HG03575 (cell line): ENCODE measurements around the gene SLC25A1.
"Not testable (repeated sequence)": the region's sequence is repeated elsewhere in the genome, so short reads cannot be mapped to it uniquely, and the experiment has no call there.

Source experiments
- ATAC-seq: cut with Tn5 transposase; IDR thresholded peaks from one replicate; pipeline ENCODE4 v1.9.1; 2021; ENCODE audit not compliant: unreplicated experiment, insufficient number of reproducible peaks, low FRiP score; ENCODE audit errors: extremely low read depth

The SLC25A1 gene

DNA sequence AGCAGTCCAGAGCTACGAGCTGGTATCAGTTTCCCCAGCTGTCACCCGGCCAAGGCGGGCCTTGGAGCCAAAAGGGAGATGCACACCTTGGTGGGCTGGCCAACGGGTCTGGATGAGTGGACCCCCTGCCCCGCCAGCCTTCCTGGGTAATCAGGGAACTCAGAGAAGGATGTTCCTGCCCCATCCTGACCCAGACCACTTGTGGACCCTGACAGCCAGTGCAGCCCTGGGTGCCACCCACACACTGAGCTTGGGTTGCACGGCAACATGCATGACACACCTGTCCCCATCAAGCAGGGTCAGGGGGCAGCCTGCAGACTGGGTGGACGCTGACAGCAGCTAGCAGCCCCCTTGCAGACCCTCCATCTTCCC, 8.6 kb downstream of the SLC25A1 start:
- ATAC-seq = no peak

DNA sequence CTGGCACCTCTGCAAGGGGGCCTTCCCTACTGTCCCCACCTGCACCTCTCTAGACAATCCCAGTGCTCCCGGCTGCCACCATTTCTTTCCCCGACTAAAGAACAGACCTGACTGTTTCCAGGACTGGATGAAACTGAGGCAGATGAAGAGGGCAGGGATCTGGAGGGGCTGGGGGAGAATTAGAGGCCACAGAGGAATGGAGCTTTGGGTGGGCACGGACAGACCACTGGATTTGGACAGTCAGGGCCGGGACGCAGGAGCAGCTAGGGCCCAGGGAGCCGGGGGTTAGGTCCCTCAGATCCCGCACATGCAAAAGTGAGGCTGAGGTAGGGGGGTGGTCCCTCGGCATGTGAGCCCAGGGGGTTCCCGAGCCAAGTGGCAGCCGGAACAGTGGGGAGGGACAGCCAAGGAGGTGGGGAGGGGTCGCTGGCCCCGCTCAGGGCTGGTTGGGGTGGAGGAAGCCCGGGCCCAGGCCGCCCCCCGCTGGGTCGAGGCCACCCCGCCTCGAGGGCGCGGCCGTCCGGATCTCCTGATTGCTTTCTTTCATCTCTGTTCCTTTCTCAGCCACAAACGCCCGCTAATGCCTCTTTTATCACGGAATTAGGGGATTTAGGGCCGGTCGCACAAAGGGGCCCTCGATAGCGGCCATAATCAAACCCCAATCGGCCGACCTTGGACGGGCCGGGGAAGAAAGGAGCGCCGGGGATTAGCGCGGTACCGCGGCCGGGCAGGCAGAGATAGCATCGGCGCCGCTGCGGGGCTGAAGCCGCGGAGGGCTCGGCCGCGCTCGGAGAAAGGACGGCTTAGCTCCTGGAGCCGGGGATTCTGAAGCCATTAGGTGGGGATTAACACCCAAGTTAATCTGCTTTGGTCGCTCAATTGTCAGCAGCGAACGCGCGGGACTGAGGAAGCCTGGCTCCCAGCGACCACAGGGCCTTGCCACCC, 9.3 kb downstream of the SLC25A1 start:
- no peak for ATAC-seq

DNA sequence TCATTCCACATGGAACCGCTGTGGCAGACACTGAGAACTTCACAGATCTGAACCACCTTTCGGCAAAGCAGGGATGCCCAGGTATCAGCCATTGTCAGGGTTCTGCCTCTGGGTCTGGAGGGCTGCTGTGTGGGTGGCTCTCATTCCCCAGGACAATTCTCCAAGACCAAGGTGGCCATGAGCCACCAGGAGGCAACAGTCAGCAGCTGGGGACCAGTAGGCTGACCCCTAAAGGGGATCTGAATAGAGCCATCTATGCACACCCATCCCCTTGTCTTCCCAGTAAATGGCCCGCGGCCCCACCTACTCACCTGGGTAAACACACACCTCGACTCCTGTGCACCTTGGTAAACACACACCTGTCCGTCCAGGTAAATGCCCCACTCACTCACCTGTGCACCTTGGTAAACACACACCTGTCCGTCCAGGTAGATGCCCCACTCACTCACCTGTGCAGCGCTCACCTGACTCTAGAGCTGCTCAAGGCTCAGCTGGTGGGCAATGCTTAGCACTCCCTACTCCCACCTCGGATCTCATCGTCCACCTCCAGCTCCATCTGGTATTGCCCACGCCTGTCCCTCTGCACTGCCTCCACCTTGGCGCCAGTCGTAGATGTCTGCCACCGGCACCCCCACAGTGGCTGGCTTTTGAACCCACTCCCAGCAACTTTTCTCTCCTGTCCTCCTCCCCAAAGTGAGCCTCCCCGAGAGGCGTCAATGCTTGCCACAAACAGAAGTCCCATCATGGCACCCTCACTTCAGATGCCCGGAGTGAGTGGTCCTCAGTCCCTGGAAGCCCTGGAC, 10.2 kb downstream of the SLC25A1 start:
- no peak for ATAC-seq

DNA sequence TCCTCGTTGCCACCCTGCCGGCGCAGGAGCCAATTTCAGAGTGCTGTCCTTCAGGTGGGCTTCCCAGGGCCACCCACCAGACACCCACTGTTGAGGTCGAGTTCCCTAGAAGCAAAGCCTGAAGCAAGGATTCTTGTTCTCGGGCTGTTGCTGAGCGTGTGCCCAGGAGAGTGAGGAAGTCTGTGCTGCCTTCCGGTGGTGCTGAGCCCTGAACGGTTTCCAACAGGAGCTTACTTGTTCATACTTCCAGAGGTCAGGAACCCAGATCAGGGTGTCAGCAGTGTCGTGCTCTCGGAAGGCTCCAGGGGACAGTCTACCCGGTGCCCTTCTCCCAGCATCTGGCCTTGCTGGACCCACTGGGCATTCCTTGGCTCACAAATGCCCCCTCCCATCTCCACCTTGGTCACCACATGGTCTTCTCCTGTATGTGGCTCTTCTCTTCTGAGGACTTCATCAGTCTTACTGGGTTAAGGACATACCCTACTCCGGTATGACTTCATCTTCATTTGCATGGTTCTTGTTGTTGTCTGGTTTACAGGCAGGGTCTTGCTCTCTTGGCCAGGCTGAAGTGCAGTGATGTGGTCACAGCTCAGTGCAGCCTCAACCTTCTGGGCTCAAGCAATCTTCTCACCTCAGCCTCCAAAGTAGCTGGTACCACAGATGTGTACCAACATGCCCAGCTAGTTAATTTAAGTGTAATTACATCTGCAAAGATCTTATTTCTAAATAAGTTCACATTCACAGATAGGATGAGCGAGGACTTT, 11.2 kb downstream of the SLC25A1 start:
- ATAC-seq = no peak

DNA sequence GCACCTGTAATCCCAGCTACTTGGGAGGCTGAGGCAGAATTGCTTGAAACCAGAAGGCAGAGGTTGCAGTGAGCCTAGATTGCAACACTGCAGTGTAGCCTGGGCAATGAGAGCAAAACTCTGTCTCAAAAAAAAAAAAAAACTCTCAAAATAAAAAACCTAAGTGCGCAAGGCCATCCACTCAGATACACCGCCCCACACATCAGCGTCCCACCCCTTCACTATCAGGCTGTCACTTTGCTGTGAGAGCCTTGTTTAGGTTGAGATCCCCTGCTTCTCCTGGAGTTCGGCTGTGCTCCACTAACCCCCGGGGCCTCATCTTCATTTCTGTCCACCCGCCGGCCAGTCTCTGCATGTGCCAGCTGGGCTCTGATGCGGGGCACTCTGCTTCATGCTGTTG, 12.1 kb downstream of the SLC25A1 start:
- ATAC-seq = no peak

DNA sequence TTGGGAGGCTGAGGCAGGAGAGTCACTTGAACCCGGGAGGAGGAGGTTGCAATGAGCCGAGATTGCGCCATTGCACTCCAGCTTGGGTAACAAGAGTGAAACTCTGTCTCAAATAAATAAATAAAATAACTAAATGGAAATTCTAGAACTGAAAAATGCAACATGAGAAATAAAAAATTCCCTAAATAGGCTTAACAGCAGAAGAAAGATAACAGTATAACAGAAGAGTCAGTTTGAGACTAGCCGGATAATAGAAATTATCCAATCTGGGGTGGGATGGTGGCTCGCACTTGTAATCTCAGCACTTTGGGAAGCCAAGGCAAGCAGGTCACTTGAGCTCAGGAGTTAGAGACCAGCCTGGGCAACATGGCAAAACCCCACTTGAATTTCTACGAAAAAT, 14.1 kb downstream of the SLC25A1 start:
- no peak for ATAC-seq

DNA sequence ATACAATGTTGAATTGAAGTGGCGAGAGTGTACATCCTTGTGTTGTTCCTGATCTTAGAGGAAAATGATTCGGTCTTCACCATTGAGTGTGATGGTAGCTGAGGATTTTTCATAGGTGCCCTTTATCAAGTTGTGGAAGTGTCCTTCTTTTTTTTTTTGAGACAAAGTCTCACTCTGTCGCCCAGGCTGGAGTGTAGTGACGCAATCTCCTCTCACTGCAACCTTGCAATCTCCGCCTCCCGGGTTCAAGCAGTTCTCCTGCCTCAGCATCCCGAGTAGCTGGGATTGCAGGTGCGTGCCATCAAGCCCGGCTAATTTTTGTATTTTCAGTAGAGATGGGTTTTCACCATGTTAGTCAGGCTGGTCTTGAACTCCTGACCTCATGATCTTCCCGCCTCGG, 19.9 kb downstream of the SLC25A1 start:
- ATAC-seq = not testable (repeated sequence)

DNA sequence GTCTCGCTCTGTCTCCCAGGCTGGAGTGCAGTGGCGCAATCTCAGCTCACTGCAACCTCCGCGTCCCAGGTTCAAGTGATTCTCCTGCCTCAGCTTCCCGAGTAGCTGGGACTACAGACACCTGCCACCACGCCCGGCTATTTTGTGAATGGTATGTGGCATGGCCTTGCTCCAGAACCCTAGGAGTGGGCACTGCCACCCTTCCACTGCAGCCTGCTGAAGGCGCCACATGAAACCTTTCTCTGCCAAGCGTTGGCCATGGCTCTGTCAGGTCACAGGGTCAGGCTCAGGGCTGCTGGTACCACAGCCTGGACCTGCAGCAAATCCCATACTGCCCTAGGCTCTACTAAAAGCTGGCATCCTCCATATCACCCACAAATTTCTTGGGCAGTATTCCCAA, 22.4 kb downstream of the SLC25A1 start:
- ATAC-seq = not testable (repeated sequence)

DNA sequence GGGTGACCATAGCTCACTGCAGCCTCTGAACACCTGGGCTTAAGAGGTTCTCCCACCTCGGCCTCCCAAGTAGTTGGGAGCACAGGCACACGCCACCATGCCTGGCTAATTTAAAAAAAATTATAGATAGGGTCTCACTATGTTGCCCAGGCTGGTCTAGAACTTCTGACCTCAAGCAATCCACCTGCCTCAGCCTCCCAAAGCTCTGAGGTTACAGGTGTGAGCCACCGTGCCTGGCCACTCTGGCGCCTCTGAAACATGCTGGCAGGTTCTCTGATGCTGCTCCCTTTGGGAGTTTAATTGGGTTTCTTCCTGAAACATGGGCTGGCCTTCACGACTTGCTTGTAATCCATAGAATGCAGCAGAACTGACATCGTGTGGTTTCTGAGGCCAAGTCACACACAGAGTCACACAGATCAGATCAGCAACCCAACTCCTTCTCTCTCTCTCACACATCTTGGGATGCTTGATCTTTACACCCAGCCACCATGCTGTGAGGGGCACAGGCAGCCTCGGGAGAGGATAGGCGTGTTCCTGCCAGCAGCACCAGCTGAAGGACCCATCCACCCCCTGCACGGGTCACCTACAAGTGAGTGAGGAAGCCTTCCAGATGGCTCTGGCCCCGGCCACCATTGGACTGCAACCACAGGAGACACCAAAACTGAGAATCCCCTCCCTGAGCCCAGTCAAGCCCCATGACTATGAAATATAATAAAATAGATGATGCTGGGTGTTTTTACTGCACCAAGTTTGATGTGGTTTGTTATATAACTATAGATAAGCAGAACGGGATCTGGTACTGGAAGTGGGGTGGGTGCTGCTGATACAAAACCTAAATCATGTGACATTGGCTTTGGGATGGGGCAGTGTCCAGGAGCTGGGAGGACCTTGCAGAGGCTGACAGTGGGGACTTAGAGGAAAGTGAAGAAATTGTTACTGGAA, 25.3 kb downstream of the SLC25A1 start:
- ATAC-seq = no peak

DNA sequence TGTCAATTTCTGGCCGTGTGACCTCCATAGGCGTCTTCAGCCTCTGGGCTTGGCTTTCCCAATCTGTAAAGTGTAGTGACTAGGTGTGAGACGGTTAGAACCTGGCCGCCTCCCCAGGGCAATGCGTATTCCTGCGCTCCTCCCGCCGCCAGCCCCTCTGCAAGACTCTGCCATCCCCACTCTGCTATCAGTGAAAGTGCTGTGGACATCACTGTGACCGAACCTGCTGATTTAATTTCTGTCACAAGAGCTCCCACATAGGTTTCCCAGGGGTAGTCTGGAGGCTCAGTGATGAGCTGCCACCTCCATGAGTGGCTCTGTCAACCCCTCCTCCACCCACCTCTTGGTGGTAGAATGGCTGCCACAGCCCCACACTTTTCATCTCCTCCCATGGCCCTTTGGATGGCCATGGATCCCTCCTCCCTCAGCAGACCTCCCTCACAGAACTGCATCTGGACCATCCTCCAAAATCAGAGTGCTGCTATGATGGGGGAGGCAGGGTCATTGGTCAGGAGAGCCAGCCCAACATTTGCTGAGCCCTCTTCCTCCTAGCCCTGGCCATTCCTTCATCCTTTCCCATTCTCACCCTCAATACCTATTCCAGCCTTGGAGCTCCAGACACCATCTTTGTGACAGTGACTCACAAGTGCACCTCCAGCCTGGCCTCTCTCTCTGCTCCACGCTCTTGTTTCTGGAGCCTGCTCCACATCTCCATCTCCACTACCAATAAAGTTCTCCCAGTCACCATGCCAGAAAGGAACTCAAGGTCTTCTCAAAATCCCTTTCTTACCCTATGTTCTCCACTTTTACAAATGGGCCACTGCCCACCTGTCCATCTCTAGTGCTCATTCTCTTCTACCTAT, 27.0 kb downstream of the SLC25A1 start:
- ATAC-seq = no peak

DNA sequence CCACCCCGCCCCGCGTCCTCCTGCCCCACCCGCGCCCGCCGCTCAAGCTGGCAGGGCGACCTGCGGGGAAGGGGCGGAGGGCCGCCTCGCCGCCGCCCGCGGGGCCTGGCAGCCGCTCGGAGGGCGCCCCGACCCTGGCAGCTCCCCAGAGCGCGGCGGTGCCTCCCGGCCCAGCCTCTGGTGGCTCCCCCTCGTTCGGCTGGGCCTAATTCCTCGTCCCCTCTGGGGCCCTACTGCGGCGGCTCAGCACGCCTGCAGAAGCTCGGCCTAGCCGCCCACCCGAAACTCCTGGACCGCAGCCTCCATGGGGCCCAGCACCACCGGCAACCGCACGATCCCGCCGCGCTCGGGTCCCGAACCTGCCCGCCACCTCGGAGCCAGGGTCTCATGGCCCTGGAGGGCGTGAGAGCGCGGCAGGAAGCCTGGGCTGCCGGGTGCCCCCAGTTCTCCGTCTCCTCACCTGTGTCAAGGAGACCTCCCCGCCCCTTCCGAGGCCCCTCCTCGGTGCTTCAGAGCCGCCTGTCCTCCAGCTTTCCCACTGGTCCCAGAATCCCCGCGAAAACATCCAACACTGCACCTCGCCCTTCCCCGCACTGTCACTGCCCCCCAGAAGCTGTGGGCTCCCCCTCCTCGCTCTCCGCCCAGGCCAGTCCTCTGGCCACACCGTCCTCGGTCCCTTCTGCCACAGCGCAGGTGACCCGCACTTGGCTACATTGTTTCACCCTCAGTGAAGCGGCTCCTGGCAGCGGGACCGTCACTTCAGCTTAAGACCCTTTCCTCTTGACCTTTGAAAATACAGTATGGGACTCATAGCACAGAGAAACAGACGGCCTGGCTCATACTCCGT, 27.8 kb downstream of the SLC25A1 start:
- no peak for ATAC-seq

DNA sequence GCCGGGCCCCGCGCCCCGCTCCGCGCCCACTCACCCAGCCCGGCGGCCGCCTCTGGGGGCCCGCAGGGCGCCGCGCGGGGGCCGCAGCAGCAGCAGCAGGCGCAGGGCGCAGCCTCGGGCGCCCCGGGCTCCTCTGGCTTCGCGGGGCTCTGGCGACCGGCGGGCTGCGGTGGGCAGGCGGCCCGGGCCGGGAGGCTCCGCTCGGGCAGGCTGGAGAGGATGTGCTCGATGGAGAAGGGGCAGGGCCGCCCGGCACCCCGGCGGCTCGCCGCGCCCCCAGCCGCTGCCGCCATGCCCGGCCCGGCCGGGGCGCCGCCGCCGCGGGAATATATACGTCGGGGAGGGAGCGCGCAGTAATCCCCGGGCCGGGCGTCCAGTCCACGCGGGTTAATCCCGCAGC, 28.5 kb downstream of the SLC25A1 start, which contains the start of gene GSC2:
Gene GSC2, minus strand, starts transcription at position 302 of the 400 bp plus-strand sequence. Its CDS starts 9 bp downstream, at position 293.
- ATAC-seq = no peak

DNA sequence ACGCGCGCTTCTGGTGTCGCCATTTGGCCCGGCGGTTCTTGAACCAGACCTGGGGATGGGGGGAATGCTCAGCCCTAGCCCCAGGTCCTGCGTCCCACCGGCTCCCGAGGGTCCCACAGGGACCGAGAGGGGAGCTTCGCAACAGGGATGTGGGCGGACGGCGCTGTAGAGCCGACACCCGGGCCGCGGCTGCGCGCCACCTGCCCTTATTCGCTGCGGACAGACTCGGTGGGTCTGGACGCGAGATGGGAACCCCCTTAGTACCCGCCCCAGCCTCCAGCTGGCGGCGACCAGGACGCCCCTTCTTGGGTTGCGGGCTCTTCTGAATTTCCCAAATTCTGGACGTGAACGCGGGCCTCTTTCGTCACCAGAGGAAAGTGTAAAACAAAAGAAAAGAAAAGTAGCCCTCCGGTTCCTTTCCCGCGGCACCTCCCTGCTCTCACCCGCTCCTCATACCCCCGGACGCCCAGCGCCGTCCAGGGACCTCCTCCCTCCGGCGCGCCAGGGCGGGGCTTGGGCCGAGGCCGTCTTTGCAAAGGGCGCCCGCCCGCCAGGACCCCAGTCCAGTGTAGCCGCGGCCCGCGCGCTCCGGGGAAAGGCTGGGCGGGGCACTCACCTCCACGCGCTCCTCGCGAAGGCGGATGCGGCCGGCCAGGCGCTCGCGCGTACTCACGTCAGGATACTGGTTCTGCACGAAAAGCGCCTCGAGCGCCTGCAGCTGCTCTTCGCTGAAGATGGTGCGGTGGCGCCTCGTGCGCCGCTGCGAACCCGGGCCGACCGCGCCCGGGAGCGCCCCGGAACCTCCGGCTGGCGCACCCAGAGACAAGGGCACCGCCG, 29.3 kb downstream of the SLC25A1 start:
- no peak for ATAC-seq

DNA sequence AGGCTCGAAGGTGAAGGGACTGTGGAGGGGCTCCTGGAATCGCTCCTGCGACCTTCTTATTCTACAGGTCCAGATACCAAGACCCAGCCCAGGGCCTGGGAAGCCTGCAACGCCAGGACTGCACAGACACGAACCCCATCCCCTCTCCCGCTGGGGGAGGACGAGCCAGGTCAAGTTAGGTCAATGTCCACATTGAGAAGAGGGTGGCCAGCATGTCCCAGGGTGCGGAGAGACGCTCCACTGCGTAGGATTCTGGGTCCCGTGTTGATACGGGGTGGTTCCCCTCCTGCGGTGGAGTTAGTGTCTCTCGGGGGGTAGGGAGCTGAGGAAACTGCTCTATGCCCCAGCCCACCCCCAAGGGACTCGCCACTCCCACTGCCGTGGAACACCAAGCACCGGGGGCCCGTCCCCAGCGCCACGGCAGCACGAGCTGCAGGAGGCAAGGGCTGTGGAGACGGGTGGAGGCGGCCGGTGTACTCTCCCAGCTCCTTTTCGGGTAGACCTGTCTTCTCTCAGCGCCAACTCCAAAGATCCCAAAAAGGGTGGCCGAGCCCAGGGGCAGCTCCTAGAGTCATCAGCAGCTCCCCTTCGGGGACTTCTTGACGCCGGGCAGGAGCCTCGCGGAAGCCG, 30.0 kb downstream of the SLC25A1 start:
- ATAC-seq = no peak

DNA sequence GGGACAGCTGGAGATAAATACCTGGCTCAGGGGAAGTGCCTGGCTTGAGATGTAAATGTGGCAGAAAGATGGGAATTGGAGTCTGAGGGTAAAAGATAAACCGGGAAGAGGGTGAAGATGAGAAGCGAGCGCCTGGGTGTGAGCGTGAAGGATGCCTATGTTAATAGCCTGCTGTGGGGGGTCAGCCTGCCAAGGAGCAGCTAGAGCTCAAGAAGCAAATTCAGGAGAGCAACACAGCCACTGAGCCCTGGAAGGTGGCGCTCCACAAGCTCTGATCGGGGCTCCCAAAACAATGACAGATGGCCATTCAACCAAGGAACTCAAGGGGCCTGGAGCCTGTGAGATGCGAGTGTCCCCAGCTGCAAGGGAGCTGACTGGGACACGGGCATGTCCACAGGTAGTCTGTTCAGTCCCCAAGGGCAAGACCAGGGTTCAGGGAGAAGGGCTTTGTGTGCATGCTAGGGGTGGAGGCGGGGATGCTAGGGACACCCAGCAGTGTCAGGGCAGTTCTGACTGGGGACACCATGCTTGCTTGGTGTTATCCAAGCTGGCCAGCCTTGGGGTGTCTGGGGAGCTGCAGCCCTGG, 31.2 kb downstream of the SLC25A1 start:
- ATAC-seq = no peak
